WTC11 (cell line): ENCODE data around the gene SLC2A11.

Source experiments
- NR1H2 ChIP-seq: sonication (generic); formaldehyde crosslinking; IDR thresholded peaks from 2 replicates; pipeline ENCODE4 v1.9.0; 2021; ENCODE audit warnings: mild to moderate bottlenecking, moderate library complexity, missing genetic modification reagents
- SP1 ChIP-seq: sonication (generic); formaldehyde crosslinking; conservative IDR thresholded peaks from 2 replicates; pipeline ENCODE4 v1.8.1; 2022; ENCODE audit warnings: missing genetic modification reagents
- TCF7 ChIP-seq: sonication (generic); formaldehyde crosslinking; IDR thresholded peaks from 2 replicates; pipeline ENCODE4 v1.8.0; 2022; ENCODE audit warnings: mild to moderate bottlenecking, low read depth, missing genetic modification reagents, moderate library complexity
- TEAD4 ChIP-seq: sonication (generic); formaldehyde crosslinking; IDR thresholded peaks from 2 replicates; pipeline ENCODE4 v1.8.0; 2022; ENCODE audit warnings: mild to moderate bottlenecking, missing genetic modification reagents
- ZNF121 ChIP-seq: sonication (generic); formaldehyde crosslinking; IDR thresholded peaks from 2 replicates; pipeline ENCODE4 v1.8.0; 2023; ENCODE audit warnings: missing genetic modification reagents
- TF ChIP-seq, protein P1 (sequence below): sonication (generic); formaldehyde crosslinking; IDR thresholded peaks from 2 replicates; pipeline ENCODE4 v1.8.1; 2023; ENCODE audit warnings: mild to moderate bottlenecking, missing genetic modification reagents, moderate library complexity
- TF ChIP-seq, protein P2 (sequence below): sonication (generic); formaldehyde crosslinking; IDR thresholded peaks from 2 replicates; pipeline ENCODE4 v1.8.0; 2022; ENCODE audit warnings: mild to moderate bottlenecking, missing genetic modification reagents
- TF ChIP-seq, protein P3 (sequence below): sonication (generic); formaldehyde crosslinking; IDR thresholded peaks from 2 replicates; pipeline ENCODE4 v1.8.0; 2022; ENCODE audit warnings: mild to moderate bottlenecking, missing genetic modification reagents
- TF ChIP-seq, protein P4 (sequence below): fragments of 200-600 bp; IDR thresholded peaks from 2 replicates; pipeline ENCODE4 v1.8.0; 2022; ENCODE audit warnings: antibody characterized with exemption
- TF ChIP-seq, protein P5 (sequence below): sonication (generic); formaldehyde crosslinking; IDR thresholded peaks from 2 replicates; pipeline ENCODE4 v1.8.1; 2022; ENCODE audit warnings: mild to moderate bottlenecking, missing genetic modification reagents, moderate library complexity, borderline replicate concordance
- TF ChIP-seq, protein P6 (sequence below): sonication (generic); formaldehyde crosslinking; IDR thresholded peaks from 2 replicates; pipeline ENCODE4 v1.8.1; 2022; ENCODE audit warnings: low read depth, missing genetic modification reagents, borderline replicate concordance
- TF ChIP-seq, protein P7 (sequence below): sonication (generic); formaldehyde crosslinking; conservative IDR thresholded peaks from 2 replicates; pipeline ENCODE4 v1.8.1; 2022; ENCODE audit warnings: mild to moderate bottlenecking, missing genetic modification reagents

DNA sequence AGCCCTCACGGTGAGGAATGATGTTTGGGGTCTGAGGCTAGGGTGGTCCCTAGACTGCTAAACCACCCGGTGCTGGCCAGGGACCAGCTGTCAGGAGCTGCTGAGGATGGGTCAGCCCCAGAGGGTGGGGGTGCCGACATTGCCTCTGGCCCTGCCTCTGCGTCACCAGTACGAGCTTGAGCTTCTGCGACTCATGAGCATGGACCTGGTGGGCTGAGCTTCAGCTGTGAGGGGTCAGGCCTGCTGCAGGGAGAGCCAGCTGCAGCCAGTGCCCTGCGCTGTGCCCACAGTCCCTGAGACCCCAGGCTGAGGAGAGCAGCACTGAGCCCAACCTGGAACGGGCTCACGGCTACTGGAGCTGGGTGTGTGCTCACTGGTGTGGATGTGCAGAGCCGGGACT, 25.9 kb upstream of the SLC2A11 start:
- TF ChIP-seq, protein P1, sequence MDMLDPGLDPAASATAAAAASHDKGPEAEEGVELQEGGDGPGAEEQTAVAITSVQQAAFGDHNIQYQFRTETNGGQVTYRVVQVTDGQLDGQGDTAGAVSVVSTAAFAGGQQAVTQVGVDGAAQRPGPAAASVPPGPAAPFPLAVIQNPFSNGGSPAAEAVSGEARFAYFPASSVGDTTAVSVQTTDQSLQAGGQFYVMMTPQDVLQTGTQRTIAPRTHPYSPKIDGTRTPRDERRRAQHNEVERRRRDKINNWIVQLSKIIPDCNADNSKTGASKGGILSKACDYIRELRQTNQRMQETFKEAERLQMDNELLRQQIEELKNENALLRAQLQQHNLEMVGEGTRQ (CRISPR knock-in tag), result no peak
- TF ChIP-seq, protein P2, sequence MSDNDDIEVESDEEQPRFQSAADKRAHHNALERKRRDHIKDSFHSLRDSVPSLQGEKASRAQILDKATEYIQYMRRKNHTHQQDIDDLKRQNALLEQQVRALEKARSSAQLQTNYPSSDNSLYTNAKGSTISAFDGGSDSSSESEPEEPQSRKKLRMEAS, result no peak
- TF ChIP-seq, protein P3, sequence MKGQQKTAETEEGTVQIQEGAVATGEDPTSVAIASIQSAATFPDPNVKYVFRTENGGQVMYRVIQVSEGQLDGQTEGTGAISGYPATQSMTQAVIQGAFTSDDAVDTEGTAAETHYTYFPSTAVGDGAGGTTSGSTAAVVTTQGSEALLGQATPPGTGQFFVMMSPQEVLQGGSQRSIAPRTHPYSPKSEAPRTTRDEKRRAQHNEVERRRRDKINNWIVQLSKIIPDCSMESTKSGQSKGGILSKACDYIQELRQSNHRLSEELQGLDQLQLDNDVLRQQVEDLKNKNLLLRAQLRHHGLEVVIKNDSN (CRISPR knock-in tag), result no peak
- TF ChIP-seq TCF7 (CRISPR knock-in tag), result no peak
- TF ChIP-seq, protein P4, sequence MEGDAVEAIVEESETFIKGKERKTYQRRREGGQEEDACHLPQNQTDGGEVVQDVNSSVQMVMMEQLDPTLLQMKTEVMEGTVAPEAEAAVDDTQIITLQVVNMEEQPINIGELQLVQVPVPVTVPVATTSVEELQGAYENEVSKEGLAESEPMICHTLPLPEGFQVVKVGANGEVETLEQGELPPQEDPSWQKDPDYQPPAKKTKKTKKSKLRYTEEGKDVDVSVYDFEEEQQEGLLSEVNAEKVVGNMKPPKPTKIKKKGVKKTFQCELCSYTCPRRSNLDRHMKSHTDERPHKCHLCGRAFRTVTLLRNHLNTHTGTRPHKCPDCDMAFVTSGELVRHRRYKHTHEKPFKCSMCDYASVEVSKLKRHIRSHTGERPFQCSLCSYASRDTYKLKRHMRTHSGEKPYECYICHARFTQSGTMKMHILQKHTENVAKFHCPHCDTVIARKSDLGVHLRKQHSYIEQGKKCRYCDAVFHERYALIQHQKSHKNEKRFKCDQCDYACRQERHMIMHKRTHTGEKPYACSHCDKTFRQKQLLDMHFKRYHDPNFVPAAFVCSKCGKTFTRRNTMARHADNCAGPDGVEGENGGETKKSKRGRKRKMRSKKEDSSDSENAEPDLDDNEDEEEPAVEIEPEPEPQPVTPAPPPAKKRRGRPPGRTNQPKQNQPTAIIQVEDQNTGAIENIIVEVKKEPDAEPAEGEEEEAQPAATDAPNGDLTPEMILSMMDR, result no peak
- TF ChIP-seq TEAD4, result no peak
- TF ChIP-seq, protein P5, sequence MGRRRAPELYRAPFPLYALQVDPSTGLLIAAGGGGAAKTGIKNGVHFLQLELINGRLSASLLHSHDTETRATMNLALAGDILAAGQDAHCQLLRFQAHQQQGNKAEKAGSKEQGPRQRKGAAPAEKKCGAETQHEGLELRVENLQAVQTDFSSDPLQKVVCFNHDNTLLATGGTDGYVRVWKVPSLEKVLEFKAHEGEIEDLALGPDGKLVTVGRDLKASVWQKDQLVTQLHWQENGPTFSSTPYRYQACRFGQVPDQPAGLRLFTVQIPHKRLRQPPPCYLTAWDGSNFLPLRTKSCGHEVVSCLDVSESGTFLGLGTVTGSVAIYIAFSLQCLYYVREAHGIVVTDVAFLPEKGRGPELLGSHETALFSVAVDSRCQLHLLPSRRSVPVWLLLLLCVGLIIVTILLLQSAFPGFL (CRISPR knock-in tag), result no peak
- TF ChIP-seq, protein P6, sequence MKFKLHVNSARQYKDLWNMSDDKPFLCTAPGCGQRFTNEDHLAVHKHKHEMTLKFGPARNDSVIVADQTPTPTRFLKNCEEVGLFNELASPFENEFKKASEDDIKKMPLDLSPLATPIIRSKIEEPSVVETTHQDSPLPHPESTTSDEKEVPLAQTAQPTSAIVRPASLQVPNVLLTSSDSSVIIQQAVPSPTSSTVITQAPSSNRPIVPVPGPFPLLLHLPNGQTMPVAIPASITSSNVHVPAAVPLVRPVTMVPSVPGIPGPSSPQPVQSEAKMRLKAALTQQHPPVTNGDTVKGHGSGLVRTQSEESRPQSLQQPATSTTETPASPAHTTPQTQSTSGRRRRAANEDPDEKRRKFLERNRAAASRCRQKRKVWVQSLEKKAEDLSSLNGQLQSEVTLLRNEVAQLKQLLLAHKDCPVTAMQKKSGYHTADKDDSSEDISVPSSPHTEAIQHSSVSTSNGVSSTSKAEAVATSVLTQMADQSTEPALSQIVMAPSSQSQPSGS (CRISPR knock-in tag), result no peak
- no peak for TF ChIP-seq NR1H2
- no peak for TF ChIP-seq SP1 (CRISPR knock-in tag)
- no peak for TF ChIP-seq ZNF121
- TF ChIP-seq, protein P7, sequence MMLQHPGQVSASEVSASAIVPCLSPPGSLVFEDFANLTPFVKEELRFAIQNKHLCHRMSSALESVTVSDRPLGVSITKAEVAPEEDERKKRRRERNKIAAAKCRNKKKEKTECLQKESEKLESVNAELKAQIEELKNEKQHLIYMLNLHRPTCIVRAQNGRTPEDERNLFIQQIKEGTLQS (CRISPR knock-in tag), result no peak
